Panc1 (cell line): ENCODE measurements around the gene GNAQ. TPM values are rescaled to one million over a fixed set of nuclear protein-coding genes. Genes with fewer than 3 reads are reported as not detected.

Experiments
- ATAC-seq: fragments of 200-7000 bp; cut with Tn5 transposase; 2 replicates; pipeline ENCODE4 v1.9.1; 2020; ENCODE audit warnings: mild to moderate bottlenecking, moderate library complexity
- BruUV-seq: library from RNA; stranded (reverse); fragments of 400-500 nt; replicated peaks from 2 replicates; lab custom pipeline; 2021; lab: Mats Ljungman, UMichigan
- CTCF ChIA-PET: fragments of 300-600 bp; sonication (Branson Sonifier 250); formaldehyde crosslinking; loops from one replicate; lab custom pipeline; 2022; ENCODE audit warnings: antibody characterized with exemption; lab: Charles Lee
- POLR2A ChIA-PET: fragments of 300-600 bp; sonication (Branson Sonifier 250); formaldehyde crosslinking; loops from one replicate; lab custom pipeline; 2022; ENCODE audit warnings: antibody characterized with exemption; lab: Charles Lee
- DNase-seq: peaks from one replicate; pipeline ENCODE4 v3.0.0-alpha.2; 2010; ENCODE audit warnings: low read depth, low spot score
- H3K27ac ChIP-seq: 2 replicates; pipeline ENCODE4 v1.5.1; 2011; ENCODE audit warnings: mild to moderate bottlenecking, low read length, inconsistent platforms
- H3K27me3 ChIP-seq: fragments of 200-500 bp; sonication (Bioruptor generic); 2 replicates; pipeline ENCODE4 v1.6.0; 2014; ENCODE audit warnings: low read length, inconsistent platforms; ENCODE audit not compliant: control insufficient read depth, insufficient read depth
- H3K36me3 ChIP-seq: fragments of 200-500 bp; sonication (Bioruptor generic); 2 replicates; pipeline ENCODE4 v1.5.1; 2014; ENCODE audit warnings: inconsistent platforms, mild to moderate bottlenecking, low read length, moderate library complexity; ENCODE audit not compliant: control insufficient read depth, insufficient read depth
- H3K4me1 ChIP-seq: 2 replicates; pipeline ENCODE4 v1.5.1; 2011; ENCODE audit warnings: inconsistent platforms, mild to moderate bottlenecking, low read length, moderate library complexity; ENCODE audit not compliant: control insufficient read depth, insufficient read depth
- H3K4me3 ChIP-seq, 2 experiments: 2 replicates each; pipeline ENCODE4 v1.5.1; 2011 to 2012; ENCODE audit warnings: low read depth in 2 of 2, low read length in 2 of 2, mild to moderate bottlenecking in 2 of 2, inconsistent platforms in 1 of 2, moderate library complexity in 1 of 2
- H3K9me3 ChIP-seq: fragments of 200-500 bp; sonication (Bioruptor generic); 2 replicates; pipeline ENCODE4 v1.5.1; 2014; ENCODE audit warnings: low read depth, mild to moderate bottlenecking, inconsistent platforms, low read length, moderate library complexity; ENCODE audit not compliant: control insufficient read depth, insufficient read depth
- CTCF ChIP-seq: fragments of 450-650 bp; IDR thresholded peaks from 2 replicates; pipeline ENCODE4 v1.5.1; 2017; ENCODE audit warnings: mild to moderate bottlenecking
- POLR2AphosphoS5 ChIP-seq: IDR thresholded peaks from 2 replicates; pipeline ENCODE4 v1.6.1; 2012; ENCODE audit warnings: mild to moderate bottlenecking, low read depth, low read length, moderate library complexity
- REST ChIP-seq, 2 experiments: IDR thresholded peaks; 2 replicates each; pipeline ENCODE4 v1.6.1; 2011 to 2012; ENCODE audit warnings: low read depth in 2 of 2, control low read depth in 1 of 2, low read length in 1 of 2, mild to moderate bottlenecking in 1 of 2, moderate library complexity in 1 of 2; ENCODE audit not compliant: insufficient read depth in 1 of 2
- SIN3A ChIP-seq: IDR thresholded peaks from 2 replicates; pipeline ENCODE4 v1.6.1; 2012; ENCODE audit warnings: low read depth, mild to moderate bottlenecking, low read length, moderate library complexity, borderline replicate concordance; ENCODE audit not compliant: insufficient read depth
- TCF7L2 ChIP-seq: IDR thresholded peaks from 2 replicates; pipeline ENCODE4 v1.6.1; 2011; ENCODE audit warnings: mild to moderate bottlenecking, low read depth, low read length, inconsistent platforms
- in situ Hi-C: cut with HindIII; loops from 2 replicates; pipeline ENCODE4 v1.10.0; 2016; ENCODE audit warnings: low sequenced_read_pairs, low pct_unique_long_range_greater_than_20kb
- intact Hi-C: fragments of 100-400 bp; cut with micrococcal nuclease; formaldehyde crosslinking; loops from one replicate; pipeline ENCODE4 v1.10.0; 2022; ENCODE audit not compliant: unreplicated experiment
- total RNA-seq: library from RNA; stranded (reverse); gene quantifications from one replicate; pipeline ENCODE4 v1.2.1, GENCODE V29; 2021; ENCODE audit not compliant: unreplicated experiment

Gene GNAQ
- total RNA-seq, 1 experiment from 2014 or later = 34.5 TPM

- POLR2A ChIA-PET = no interaction called here
- no peak for DNase-seq
- no TSS peak for BruUV-seq
- Histone ChIP-seq H3K27ac (no peak overlapping the region), H3K27me3 (no peaks in the 10 kb centered on the region), H3K4me3 (no peak overlapping the region), H3K4me1 (no peaks in the 10 kb centered on the region; the same call in 1 of the 2 replicates), H3K36me3 (no peaks in the 10 kb centered on the region), H3K9me3 (no peaks in the 10 kb centered on the region)
- ATAC-seq = no peak
- intact Hi-C loops (loop anchor here (5.0 kb wide), 1 partner anchor 61 kb away; no protein-coding TSS in a partner anchor), in situ Hi-C loops (no loop called here)
- CTCF ChIA-PET = no interaction called here
- TF ChIP-seq SIN3A (no peak), CTCF (no peak), TCF7L2 (no peak), POLR2AphosphoS5 (no peak), REST (IDR thresholded peaks at IDR 0.05; ENCODE audit: insufficient read depth in 1 of 2, low read depth in 2 of 2, low read length in 1 of 2) (no peak)
Measured at GRCh38 chr9:77975806-77976205, 55.8 kb downstream of the GNAQ start.

GRCh38 chr9:77975036-77975435 is 56.6 kb downstream of the GNAQ start:
- CTCF ChIA-PET = no interaction called here
- no peaks in the 10 kb centered on the region for H3K9me3 ChIP-seq
- no peaks in the 10 kb centered on the region for H3K27me3 ChIP-seq
- DNase-seq = no peak
- POLR2A ChIA-PET = no interaction called here
- intact Hi-C loops = loop anchor here (5.0 kb wide), 1 partner anchor 62 kb away; no protein-coding TSS in a partner anchor
- ATAC-seq = no peak
- H3K36me3 ChIP-seq = no peaks in the 10 kb centered on the region
- no peaks in the 10 kb centered on the region; the same call in 1 of the 2 replicates for H3K4me1 ChIP-seq
- no TSS peak for BruUV-seq
- in situ Hi-C loops = no loop called here
- no peak overlapping the region for H3K4me3 ChIP-seq
- no peak for TF ChIP-seq POLR2AphosphoS5
- no peak for TF ChIP-seq REST (IDR thresholded peaks at IDR 0.05; ENCODE audit: insufficient read depth in 1 of 2, low read depth in 2 of 2, low read length in 1 of 2)
- TF ChIP-seq SIN3A = no peak
- TF ChIP-seq TCF7L2 = no peak
- no peak for TF ChIP-seq CTCF
- H3K27ac ChIP-seq = no peak overlapping the region
